Measurements from ENCODE around the gene GUCY2F.

The GUCY2F gene

DNA sequence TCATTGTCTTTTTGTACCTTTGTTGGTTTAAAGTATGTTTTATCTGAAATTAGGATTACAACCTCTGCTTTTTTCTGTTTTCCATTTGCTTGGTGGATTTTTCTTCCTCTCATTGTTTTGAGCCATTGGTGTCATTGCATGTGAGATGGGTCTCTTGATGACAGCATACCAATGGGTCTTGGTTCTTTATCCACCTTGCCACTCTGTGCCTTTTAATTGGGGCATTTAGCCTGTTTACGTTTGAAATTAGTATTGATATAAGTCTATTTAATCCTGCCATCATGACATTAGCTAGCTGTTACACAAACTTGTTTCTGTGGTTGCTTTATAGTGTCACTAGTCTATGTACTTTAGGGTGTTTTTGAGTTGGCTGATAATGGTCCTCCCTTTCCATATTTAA lies 145.7 kb downstream of the GUCY2F start:
- Histone ChIP-seq H3K9ac (ENCODE audit: low read depth, low read length) (no peak overlapping the region), H3K36me3 (ENCODE audit: control insufficient read depth, insufficient read depth, low read length) (peaks cover 3% of the 10 kb centered on the region), H3K4me1 (ENCODE audit: control insufficient read depth, insufficient read depth, low read length) (no peaks in the 10 kb centered on the region), H3K4me3 (ENCODE audit: low read depth, low read length) (no peak overlapping the region), H3K9me3 (ENCODE audit: control insufficient read depth, insufficient read depth, low read length) (no peaks in the 10 kb centered on the region), H3K27me3 (ENCODE audit: control insufficient read depth, insufficient read depth, low read length) (no peaks in the 10 kb centered on the region)

DNA sequence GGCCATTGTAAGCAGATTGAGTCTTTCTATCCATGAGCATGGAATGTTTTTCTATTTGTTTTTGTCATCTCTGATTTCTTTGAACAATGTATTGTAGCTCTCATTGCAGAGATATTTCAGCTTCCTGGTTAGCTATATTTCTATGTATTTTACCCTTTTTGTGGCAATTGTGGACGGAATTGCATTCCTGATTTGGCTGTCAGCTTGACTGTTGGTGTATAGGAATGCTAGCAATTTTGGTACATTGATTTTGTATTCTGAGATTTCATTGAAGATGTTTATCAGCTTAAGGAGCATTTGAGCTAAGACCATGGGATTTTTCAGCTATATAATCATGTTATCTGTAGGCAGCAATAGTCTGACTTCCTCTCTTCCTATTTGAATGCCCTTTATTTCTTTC lies 154.6 kb downstream of the GUCY2F start:
- Histone ChIP-seq H3K9me3 (ENCODE audit: control insufficient read depth, insufficient read depth, low read length) (no peaks in the 10 kb centered on the region), H3K4me1 (ENCODE audit: control insufficient read depth, insufficient read depth, low read length) (no peaks in the 10 kb centered on the region), H3K36me3 (ENCODE audit: control insufficient read depth, insufficient read depth, low read length) (no peaks in the 10 kb centered on the region), H3K27me3 (ENCODE audit: control insufficient read depth, insufficient read depth, low read length) (no peaks in the 10 kb centered on the region), H3K9ac (ENCODE audit: low read depth, low read length) (no peak overlapping the region), H3K4me3 (ENCODE audit: low read depth, low read length) (no peak overlapping the region)
